B cell (primary cell): ENCODE results near the gene PDLIM1. TPM values are rescaled to one million over a fixed set of nuclear protein-coding genes. Genes with fewer than 3 reads are reported as not detected.

Experiments
- ATAC-seq: fragments of 200-7000 bp; cut with Tn5 transposase; one replicate; pipeline ENCODE4 v1.10.0; 2021; ENCODE audit warnings: low read depth, mild to moderate bottlenecking, moderate number of reproducible peaks, moderate library complexity
- CTCF ChIA-PET: fragments of 350-600 bp; sonication (Branson Sonifier 250); formaldehyde crosslinking; loops from one replicate; lab custom pipeline; 2021; ENCODE audit warnings: antibody characterized with exemption, inconsistent platforms; lab: Charles Lee
- POLR2A ChIA-PET: fragments of 350-600 bp; sonication (Branson Sonifier 250); formaldehyde crosslinking; loops from one replicate; lab custom pipeline; 2021; ENCODE audit warnings: antibody characterized with exemption; lab: Charles Lee
- DNase-seq: peaks from one replicate; pipeline ENCODE4 v3.0.0; 2013
- H2AFZ ChIP-seq: 2 replicates; pipeline ENCODE4 v1.6.1; 2012; ENCODE audit warnings: mild to moderate bottlenecking, low read depth, low read length; ENCODE audit not compliant: insufficient read depth, poor library complexity, severe bottlenecking
- H3K27ac ChIP-seq, 2 donors: 1 replicate in 1 of 2; 2 replicates in 1 of 2; pipeline ENCODE4 v1.5.1; 2012 to 2013; ENCODE audit warnings: low read length in 2 of 2, mild to moderate bottlenecking in 2 of 2, moderate library complexity in 1 of 2
- H3K27me3 ChIP-seq, 4 experiments: fragments of 200-600 bp in 1 of 4; sonication (generic) in 1 of 4; replicated peaks in 1 of 4; 1 replicate in 2 of 4; 2 replicates in 2 of 4; pipeline versions ENCODE4 v1.6.1 to v1.7.0; 2013 to 2016; ENCODE audit warnings: low read length in 3 of 4, mild to moderate bottlenecking in 2 of 4, mixed read lengths in 1 of 4, moderate library complexity in 1 of 4; ENCODE audit not compliant: insufficient read depth in 4 of 4, control insufficient read depth in 3 of 4; ENCODE audit errors: control extremely low read depth in 1 of 4
- H3K36me3 ChIP-seq, 2 experiments: replicated peaks in 1 of 2; 1 replicate in 1 of 2; 2 replicates in 1 of 2; pipeline versions ENCODE4 v1.6.1 to v1.7.1; 2013; ENCODE audit warnings: low read length in 1 of 2; ENCODE audit not compliant: insufficient read depth in 2 of 2, control insufficient read depth in 1 of 2; ENCODE audit errors: control extremely low read depth in 1 of 2, extremely low read depth in 1 of 2
- H3K4me1 ChIP-seq, 2 donors: fragments of 200-600 bp in 1 of 2; sonication (generic) in 1 of 2; 1 replicate in 1 of 2; 2 replicates in 1 of 2; pipeline versions ENCODE4 v1.5.1 to v1.6.1; 2013 to 2017; ENCODE audit warnings: low read length in 2 of 2; ENCODE audit not compliant: control insufficient read depth in 2 of 2, insufficient read depth in 2 of 2
- H3K4me2 ChIP-seq: replicated peaks from 2 replicates; pipeline ENCODE3; 2012; ENCODE audit warnings: mild to moderate bottlenecking, low read depth, low read length; ENCODE audit not compliant: poor library complexity, severe bottlenecking
- H3K4me3 ChIP-seq, 5 experiments: fragments of 200-600 bp in 1 of 5; sonication (generic) in 1 of 5; 1 replicate in 3 of 5; 2 replicates in 2 of 5; pipeline versions ENCODE4 v1.5.1 to v1.7.0; 2011 to 2016; ENCODE audit warnings: low read length in 4 of 5, mild to moderate bottlenecking in 4 of 5, low read depth in 2 of 5, control low read depth in 1 of 5, moderate library complexity in 1 of 5; ENCODE audit not compliant: insufficient read depth in 1 of 5; ENCODE audit errors: control extremely low read depth in 1 of 5, extremely low read depth in 1 of 5
- H3K79me2 ChIP-seq: fragments of 200-600 bp; sonication (generic); one replicate; pipeline ENCODE4 v1.6.0; 2016; ENCODE audit warnings: low read length; ENCODE audit not compliant: control insufficient read depth, insufficient read depth
- H3K9ac ChIP-seq: fragments of 200-600 bp; sonication (generic); 2 replicates; pipeline ENCODE4 v1.6.1; 2017; ENCODE audit warnings: mild to moderate bottlenecking, low read length, moderate library complexity
- H3K9me3 ChIP-seq, 3 donors: one replicate each; pipeline versions ENCODE4 v1.6.1 to v1.7.1; 2013; ENCODE audit warnings: low read length in 2 of 3; ENCODE audit not compliant: control insufficient read depth in 2 of 3, insufficient read depth in 1 of 3; ENCODE audit errors: control extremely low read depth in 1 of 3
- H4K20me1 ChIP-seq: 2 replicates; pipeline ENCODE4 v1.6.0; 2012; ENCODE audit warnings: mild to moderate bottlenecking, low read length; ENCODE audit not compliant: insufficient read depth, control insufficient read depth, poor library complexity, severe bottlenecking
- H3K27ac Mint-ChIP-seq: one replicate; pipeline ENCODE4 v1.8.0; 2021; ENCODE audit warnings: mixed read lengths
- H3K27me3 Mint-ChIP-seq: one replicate; pipeline ENCODE4 v1.8.0; 2021; ENCODE audit warnings: mixed read lengths
- H3K4me1 Mint-ChIP-seq: one replicate; pipeline ENCODE4 v1.8.0; 2021; ENCODE audit warnings: mixed read lengths
- H3K4me3 Mint-ChIP-seq: one replicate; pipeline ENCODE4 v1.8.0; 2021; ENCODE audit warnings: mixed read lengths
- H3K9me3 Mint-ChIP-seq: one replicate; pipeline ENCODE4 v1.8.0; 2022; ENCODE audit warnings: mixed read lengths; ENCODE audit not compliant: insufficient read depth
- EZH2 ChIP-seq: IDR thresholded peaks from 2 replicates; pipeline ENCODE4 v1.6.1; 2012; ENCODE audit warnings: borderline replicate concordance, low read depth, mild to moderate bottlenecking, moderate library complexity, low read length; ENCODE audit not compliant: insufficient read depth, poor library complexity, severe bottlenecking
- WGBS: methylation state at CpG from one replicate; pipeline ENCODE4 v1.1.5; 2013; ENCODE audit warnings: missing lambda C conversion rate; ENCODE audit not compliant: insufficient coverage; 5-methylcytosine and 5-hydroxymethylcytosine counted together
- intact Hi-C: fragments of 100-400 bp; cut with micrococcal nuclease; formaldehyde crosslinking; loops from one replicate; pipeline ENCODE4 v1.10.0; 2022
- polyA plus RNA-seq: library from polyadenylated mRNA; depleted of rRNA; stranded (reverse); fragments of >200 nt; gene quantifications from 2 replicates; pipeline ENCODE4 v1.2.3, GENCODE V29; 2012
- total RNA-seq, 2 donors: library from RNA; stranded (reverse); fragments of 120-200 nt in 1 of 2; gene quantifications; 1 replicate in 1 of 2; 2 replicates in 1 of 2; pipeline versions ENCODE4 v1.2.3 to v1.2.4, GENCODE V29; 2013 to 2022
- TF ChIP-seq, protein P1 (sequence below): fragments of 200-600 bp; IDR thresholded peaks from one replicate; pipeline ENCODE4 v1.8.0; 2022; ENCODE audit warnings: antibody characterized with exemption, mild to moderate bottlenecking

PDLIM1 gene
- total and polyA plus RNA-seq, 2 donors (not counting 1 experiment from before 2014, with no cell fraction given), result 123 to 135 TPM

DNA sequence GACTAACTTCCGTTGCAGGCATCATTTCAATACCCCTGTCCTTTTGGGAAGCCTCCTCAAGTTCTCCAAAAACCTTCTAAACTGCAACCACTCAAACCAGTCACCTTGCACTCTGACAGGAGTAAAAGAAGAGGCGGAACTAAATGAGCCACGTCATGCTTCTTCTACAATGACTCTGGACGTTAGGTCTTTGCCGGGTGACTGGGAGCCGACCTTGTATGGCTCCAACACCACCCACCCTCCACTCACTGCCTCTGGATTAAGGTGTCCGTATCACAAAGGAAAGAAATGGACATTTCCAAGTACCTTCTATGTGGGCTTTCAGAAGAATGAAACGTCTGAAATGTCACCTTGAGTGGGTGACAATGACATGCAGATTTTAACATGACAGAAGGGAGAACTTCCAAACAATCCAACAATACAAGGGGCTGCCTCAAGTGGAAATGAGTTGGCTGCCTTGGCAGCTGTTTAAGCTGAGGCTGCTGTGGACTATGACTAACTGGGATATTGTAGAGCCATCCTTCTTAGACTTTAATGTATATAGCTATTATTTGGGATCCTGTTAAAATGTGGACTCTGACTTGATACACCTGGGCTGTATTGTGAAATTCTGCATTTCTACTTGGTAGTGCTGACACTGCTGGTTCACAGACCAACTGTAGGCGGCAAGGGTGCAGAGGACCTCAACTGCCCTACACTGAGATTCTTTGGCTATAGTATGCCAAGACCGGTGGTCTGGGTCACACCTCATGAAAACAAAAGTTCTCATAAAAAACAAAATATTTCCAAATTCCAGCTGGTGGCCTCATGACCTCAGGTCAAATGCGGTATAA is 33.8 kb upstream of the PDLIM1 start:
- no peaks in the 10 kb centered on the region for H3K9me3 ChIP-seq
- Mint-ChIP-seq H3K9me3 (no peaks in the 10 kb centered on the region), H3K4me1 (peaks cover 11% of the 10 kb centered on the region), H3K27me3 (no peaks in the 10 kb centered on the region), H3K4me3 (no peak overlapping the region), H3K27ac (no peak overlapping the region)
- DNase-seq (no peak), ATAC-seq (no peak)
- intact Hi-C loops, result loop anchor here (5.0 kb wide), 1 partner anchor 32 kb away; the partner anchor contains the start of gene PDLIM1
- H2AFZ ChIP-seq, result no peak overlapping the region
- H3K27me3 ChIP-seq, result no peaks in the 10 kb centered on the region
- H3K4me1 ChIP-seq, result peaks cover 7 to 9% of the 10 kb centered on the region in 2 donors
- TF ChIP-seq, protein P1, sequence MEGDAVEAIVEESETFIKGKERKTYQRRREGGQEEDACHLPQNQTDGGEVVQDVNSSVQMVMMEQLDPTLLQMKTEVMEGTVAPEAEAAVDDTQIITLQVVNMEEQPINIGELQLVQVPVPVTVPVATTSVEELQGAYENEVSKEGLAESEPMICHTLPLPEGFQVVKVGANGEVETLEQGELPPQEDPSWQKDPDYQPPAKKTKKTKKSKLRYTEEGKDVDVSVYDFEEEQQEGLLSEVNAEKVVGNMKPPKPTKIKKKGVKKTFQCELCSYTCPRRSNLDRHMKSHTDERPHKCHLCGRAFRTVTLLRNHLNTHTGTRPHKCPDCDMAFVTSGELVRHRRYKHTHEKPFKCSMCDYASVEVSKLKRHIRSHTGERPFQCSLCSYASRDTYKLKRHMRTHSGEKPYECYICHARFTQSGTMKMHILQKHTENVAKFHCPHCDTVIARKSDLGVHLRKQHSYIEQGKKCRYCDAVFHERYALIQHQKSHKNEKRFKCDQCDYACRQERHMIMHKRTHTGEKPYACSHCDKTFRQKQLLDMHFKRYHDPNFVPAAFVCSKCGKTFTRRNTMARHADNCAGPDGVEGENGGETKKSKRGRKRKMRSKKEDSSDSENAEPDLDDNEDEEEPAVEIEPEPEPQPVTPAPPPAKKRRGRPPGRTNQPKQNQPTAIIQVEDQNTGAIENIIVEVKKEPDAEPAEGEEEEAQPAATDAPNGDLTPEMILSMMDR, result no peak
- no peak for TF ChIP-seq EZH2
- H3K4me2 ChIP-seq, result no peak overlapping the region
- WGBS, result 97% methylated on average over 5 of the region's 11 CpGs
- no peak overlapping the region for H3K27ac ChIP-seq
- H3K79me2 ChIP-seq, result no peaks in the 10 kb centered on the region
- H3K4me3 ChIP-seq, result no peak overlapping the region
- no peak overlapping the region for H3K9ac ChIP-seq
- ChIA-PET CTCF (no interaction called here), POLR2A (no interaction called here)
- H4K20me1 ChIP-seq, result no peaks in the 10 kb centered on the region
- no peaks in the 10 kb centered on the region for H3K36me3 ChIP-seq
